NCI-H2171 treated with DMSO at 0.1 percent for 48 hours (cell line): ENCODE data around the gene PTPN9.
"Not testable (repeated sequence)": the region's sequence is repeated elsewhere in the genome, so short reads cannot be mapped to it uniquely, and the experiment has no call there.

ENCODE experiments used
- DNase-seq: peaks from one replicate; lab custom pipeline; 2025; lab: John Stamatoyannopoulos, UW

The PTPN9 gene

GRCh38 chr15:75578948-75579920 lies at the start of gene PTPN9:
PTPN9 (minus strand) TSS chr15:75579315; CDS start chr15:75578776, 539 bp downstream.
- peak; percentile 76 for DNase-seq

- DNase-seq: peak; percentile 90
These were observed 46.6 kb upstream of the PTPN9 start, which contains the start of gene SNUPN for GRCh38 chr15:75625542-75626347. SNUPN (minus strand) TSS chr15:75625725; CDS start chr15:75621051, 4,674 bp downstream.

GRCh38 chr15:75622505-75622904 lies 43.4 kb upstream of the PTPN9 start:
- no peak for DNase-seq

- DNase-seq: no peak
These were observed 41.8 kb upstream of the PTPN9 start for GRCh38 chr15:75620841-75621391.

- DNase-seq: no peak
These were observed 41.1 kb upstream of the PTPN9 start for GRCh38 chr15:75620058-75620820.

GRCh38 chr15:75616766-75617165 lies 37.7 kb upstream of the PTPN9 start:
- no peak for DNase-seq

GRCh38 chr15:75606711-75607699 lies 27.9 kb upstream of the PTPN9 start:
- no peak for DNase-seq

GRCh38 chr15:75606026-75606425 lies 26.9 kb upstream of the PTPN9 start:
- DNase-seq: no peak

- DNase-seq: no peak
These were observed 20.3 kb upstream of the PTPN9 start for GRCh38 chr15:75599401-75599800.

GRCh38 chr15:75598361-75598760 lies 19.2 kb upstream of the PTPN9 start:
- DNase-seq: no peak

- no peak for DNase-seq
These were observed 18.7 kb upstream of the PTPN9 start for GRCh38 chr15:75597667-75598341.

- no peak for DNase-seq
These were observed 17.7 kb upstream of the PTPN9 start for GRCh38 chr15:75596703-75597345.

GRCh38 chr15:75594276-75594675 lies 15.2 kb upstream of the PTPN9 start:
- no peak for DNase-seq

- DNase-seq: no peak
These were observed 12.7 kb upstream of the PTPN9 start for GRCh38 chr15:75591655-75592364.

- DNase-seq: no peak
These were observed 11.1 kb upstream of the PTPN9 start for GRCh38 chr15:75590239-75590638.

GRCh38 chr15:75589071-75589470 lies 10.0 kb upstream of the PTPN9 start:
- DNase-seq: no peak

GRCh38 chr15:75586422-75586821 lies 7.3 kb upstream of the PTPN9 start:
- not testable (repeated sequence) for DNase-seq

- no peak for DNase-seq
These were observed 5.0 kb upstream of the PTPN9 start for GRCh38 chr15:75584121-75584520.

- DNase-seq: no peak
These were observed 4.6 kb upstream of the PTPN9 start for GRCh38 chr15:75583701-75584100.
